HepG2 (cell line): ENCODE data around the gene GPATCH8. TPM values are rescaled to one million over a fixed set of nuclear protein-coding genes. Genes with fewer than 3 reads are reported as not detected.

Source experiments
- ELF3 ChIP-seq: IDR thresholded peaks from 2 replicates; pipeline ENCODE4 v1.6.1; 2016; ENCODE audit warnings: missing genetic modification reagents, missing compliant biosample characterization
- GABPB1 ChIP-seq: IDR thresholded peaks from 2 replicates; pipeline ENCODE4 v1.6.1; 2016; ENCODE audit warnings: mild to moderate bottlenecking, missing genetic modification reagents, moderate library complexity, missing compliant biosample characterization
- GZF1 ChIP-seq: sonication (generic); formaldehyde crosslinking; IDR thresholded peaks from 2 replicates; pipeline ENCODE4 v1.5.1; 2020; ENCODE audit warnings: mild to moderate bottlenecking, missing genetic modification reagents
- HNRNPK ChIP-seq: fragments of 200-400 bp; formaldehyde crosslinking; IDR thresholded peaks from 2 replicates; pipeline ENCODE4 v1.6.1; 2018; ENCODE audit warnings: low read length, low read depth, moderate library complexity, mild to moderate bottlenecking; ENCODE audit not compliant: poor library complexity, severe bottlenecking
- NRL ChIP-seq: sonication (generic); formaldehyde crosslinking; IDR thresholded peaks from 2 replicates; pipeline ENCODE4 v1.5.0; 2020; ENCODE audit warnings: missing genetic modification reagents, mild to moderate bottlenecking, moderate library complexity, borderline replicate concordance
- SETDB1 ChIP-seq: sonication (generic); formaldehyde crosslinking; IDR thresholded peaks from 2 replicates; pipeline ENCODE4 v1.5.1; 2020; ENCODE audit warnings: missing genetic modification reagents, mild to moderate bottlenecking, borderline replicate concordance
- SOX5 ChIP-seq: IDR thresholded peaks from 2 replicates; pipeline ENCODE4 v1.6.1; 2016; ENCODE audit warnings: borderline replicate concordance
- ZFP36 ChIP-seq: fragments of 150-350 bp; IDR thresholded peaks from 2 replicates; pipeline ENCODE4 v1.6.1; 2018; ENCODE audit warnings: borderline replicate concordance, low read length, low read depth; ENCODE audit not compliant: partially characterized antibody
- ZFP37 ChIP-seq: sonication (generic); formaldehyde crosslinking; IDR thresholded peaks from 2 replicates; pipeline ENCODE4 v1.4.0; 2020; ENCODE audit warnings: missing genetic modification reagents, borderline replicate concordance
- ZNF510 ChIP-seq: sonication (generic); formaldehyde crosslinking; IDR thresholded peaks from 2 replicates; pipeline ENCODE4 v1.4.0; 2020; ENCODE audit warnings: low read depth, mild to moderate bottlenecking, missing genetic modification reagents
- ZNF670 ChIP-seq: sonication (generic); formaldehyde crosslinking; IDR thresholded peaks from 2 replicates; pipeline ENCODE4 v1.8.0; 2022; ENCODE audit warnings: mild to moderate bottlenecking, missing genetic modification reagents, borderline replicate concordance
- ZSCAN25 ChIP-seq: sonication (generic); formaldehyde crosslinking; IDR thresholded peaks from 2 replicates; pipeline ENCODE4 v1.8.0; 2022; ENCODE audit warnings: mild to moderate bottlenecking, missing genetic modification reagents
- polyA plus RNA-seq, 8 experiments: library from polyadenylated mRNA; depleted of rRNA in 3 of 8; stranded (reverse) in 7 of 8; unstranded in 1 of 8; fragments of >200 nt; fragmentation: Illumina TruSeq in 4 of 8; extraction: Trizol in 4 of 8; gene quantifications; 2 replicates each; pipeline versions ENCODE4 v1.2.1 to v1.2.3, GENCODE V29; 2011 to 2016; ENCODE audit warnings: low read depth in 4 of 8, missing spikeins in 1 of 8, mixed read lengths in 1 of 8; ENCODE audit not compliant: insufficient read depth in 1 of 8
- total RNA-seq, 5 experiments: library from RNA; depleted of rRNA; stranded (reverse); fragments of >200 nt; fragmentation: Illumina TruSeq; extraction: Trizol; gene quantifications; 2 replicates each; pipeline ENCODE4 v1.2.3, GENCODE V29; 2016; ENCODE audit warnings: low read depth in 1 of 5
- TF ChIP-seq, protein P1 (sequence below): sonication (generic); formaldehyde crosslinking; IDR thresholded peaks from 2 replicates; pipeline ENCODE4 v1.9.0; 2021; ENCODE audit warnings: missing genetic modification reagents, mild to moderate bottlenecking, borderline replicate concordance
- TF ChIP-seq, protein P2 (sequence below), 2 experiments: sonication (generic) in 1 of 2; formaldehyde crosslinking in 1 of 2; IDR thresholded peaks; 2 replicates each; pipeline versions ENCODE4 v1.4.0 to v1.6.1; 2018 to 2020; ENCODE audit warnings: missing genetic modification reagents in 2 of 2, borderline replicate concordance in 1 of 2, low read depth in 1 of 2, mild to moderate bottlenecking in 1 of 2, missing biosample characterization in 1 of 2
- TF ChIP-seq, protein P3 (sequence below): sonication (generic); formaldehyde crosslinking; IDR thresholded peaks from 2 replicates; pipeline ENCODE4 v1.4.0; 2020; ENCODE audit warnings: missing genetic modification reagents, borderline replicate concordance
- TF ChIP-seq, protein P4 (sequence below): sonication (generic); formaldehyde crosslinking; IDR thresholded peaks from 2 replicates; pipeline ENCODE4 v1.8.0; 2022; ENCODE audit warnings: low read depth, missing genetic modification reagents
- TF ChIP-seq, protein P5 (sequence below): sonication (generic); formaldehyde crosslinking; IDR thresholded peaks from 2 replicates; pipeline ENCODE4 v1.5.0; 2020; ENCODE audit warnings: missing genetic modification reagents, mild to moderate bottlenecking, borderline replicate concordance

Gene GPATCH8
- total and polyA plus RNA-seq, 2 of the 13 experiments (the other 11 are each of a cell fraction or from before 2014, with no cell fraction given), result 20.7 to 21.5 TPM

DNA sequence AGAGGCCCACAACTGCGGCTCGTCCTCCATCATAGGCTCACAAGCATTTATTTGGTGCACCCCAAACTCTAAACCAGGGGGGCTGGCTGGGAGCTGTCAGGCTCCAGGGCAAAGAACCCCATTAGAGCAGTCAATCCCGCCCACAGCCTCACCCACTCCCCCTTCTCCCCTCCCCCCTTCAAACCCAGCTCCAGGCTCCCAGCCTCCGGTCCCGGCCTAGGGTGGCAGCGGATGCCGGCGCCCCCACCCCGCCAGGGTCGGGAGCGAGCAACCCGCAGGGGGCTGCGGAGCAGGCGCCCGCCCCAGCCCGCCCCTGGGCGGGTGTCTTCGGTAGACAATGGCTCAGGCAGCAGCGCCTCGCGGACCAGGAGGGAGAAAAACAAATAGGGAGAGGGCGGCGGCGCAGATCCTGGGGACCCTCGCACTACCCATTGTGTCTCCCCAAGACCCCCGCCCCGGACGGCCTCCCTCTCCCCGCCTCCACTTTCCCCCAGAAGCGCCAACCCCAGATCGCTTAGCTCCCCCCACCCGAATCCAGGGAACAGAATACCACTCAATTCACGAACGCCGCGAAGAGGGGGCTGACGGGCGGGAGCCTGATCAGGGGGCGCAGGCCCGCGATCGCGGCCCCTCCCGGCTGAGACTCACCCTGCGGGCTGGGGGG lies 140.1 kb downstream of the GPATCH8 start (continued):
- TF ChIP-seq, protein P1, sequence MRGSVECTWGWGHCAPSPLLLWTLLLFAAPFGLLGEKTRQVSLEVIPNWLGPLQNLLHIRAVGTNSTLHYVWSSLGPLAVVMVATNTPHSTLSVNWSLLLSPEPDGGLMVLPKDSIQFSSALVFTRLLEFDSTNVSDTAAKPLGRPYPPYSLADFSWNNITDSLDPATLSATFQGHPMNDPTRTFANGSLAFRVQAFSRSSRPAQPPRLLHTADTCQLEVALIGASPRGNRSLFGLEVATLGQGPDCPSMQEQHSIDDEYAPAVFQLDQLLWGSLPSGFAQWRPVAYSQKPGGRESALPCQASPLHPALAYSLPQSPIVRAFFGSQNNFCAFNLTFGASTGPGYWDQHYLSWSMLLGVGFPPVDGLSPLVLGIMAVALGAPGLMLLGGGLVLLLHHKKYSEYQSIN (CRISPR knock-in tag), result no peak
- TF ChIP-seq ZSCAN25, result 0 out of 2 replicates have a peak, but pooled peaks have one; percentile 16
- TF ChIP-seq, protein P2, sequence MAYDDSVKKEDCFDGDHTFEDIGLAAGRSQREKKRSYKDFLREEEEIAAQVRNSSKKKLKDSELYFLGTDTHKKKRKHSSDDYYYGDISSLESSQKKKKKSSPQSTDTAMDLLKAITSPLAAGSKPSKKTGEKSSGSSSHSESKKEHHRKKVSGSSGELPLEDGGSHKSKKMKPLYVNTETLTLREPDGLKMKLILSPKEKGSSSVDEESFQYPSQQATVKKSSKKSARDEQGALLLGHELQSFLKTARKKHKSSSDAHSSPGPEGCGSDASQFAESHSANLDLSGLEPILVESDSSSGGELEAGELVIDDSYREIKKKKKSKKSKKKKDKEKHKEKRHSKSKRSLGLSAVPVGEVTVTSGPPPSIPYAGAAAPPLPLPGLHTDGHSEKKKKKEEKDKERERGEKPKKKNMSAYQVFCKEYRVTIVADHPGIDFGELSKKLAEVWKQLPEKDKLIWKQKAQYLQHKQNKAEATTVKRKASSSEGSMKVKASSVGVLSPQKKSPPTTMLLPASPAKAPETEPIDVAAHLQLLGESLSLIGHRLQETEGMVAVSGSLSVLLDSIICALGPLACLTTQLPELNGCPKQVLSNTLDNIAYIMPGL (CRISPR knock-in tag; IDR thresholded peaks at IDR 0.05; ENCODE audit: borderline replicate concordance in 1 of 2, low read depth in 1 of 2), result peak; percentile 5 to 65; a peak in 2 of 4 replicates
- TF ChIP-seq SOX5, result 0 out of 2 replicates have a peak, but pooled peaks have one; percentile 11
- TF ChIP-seq, protein P3, sequence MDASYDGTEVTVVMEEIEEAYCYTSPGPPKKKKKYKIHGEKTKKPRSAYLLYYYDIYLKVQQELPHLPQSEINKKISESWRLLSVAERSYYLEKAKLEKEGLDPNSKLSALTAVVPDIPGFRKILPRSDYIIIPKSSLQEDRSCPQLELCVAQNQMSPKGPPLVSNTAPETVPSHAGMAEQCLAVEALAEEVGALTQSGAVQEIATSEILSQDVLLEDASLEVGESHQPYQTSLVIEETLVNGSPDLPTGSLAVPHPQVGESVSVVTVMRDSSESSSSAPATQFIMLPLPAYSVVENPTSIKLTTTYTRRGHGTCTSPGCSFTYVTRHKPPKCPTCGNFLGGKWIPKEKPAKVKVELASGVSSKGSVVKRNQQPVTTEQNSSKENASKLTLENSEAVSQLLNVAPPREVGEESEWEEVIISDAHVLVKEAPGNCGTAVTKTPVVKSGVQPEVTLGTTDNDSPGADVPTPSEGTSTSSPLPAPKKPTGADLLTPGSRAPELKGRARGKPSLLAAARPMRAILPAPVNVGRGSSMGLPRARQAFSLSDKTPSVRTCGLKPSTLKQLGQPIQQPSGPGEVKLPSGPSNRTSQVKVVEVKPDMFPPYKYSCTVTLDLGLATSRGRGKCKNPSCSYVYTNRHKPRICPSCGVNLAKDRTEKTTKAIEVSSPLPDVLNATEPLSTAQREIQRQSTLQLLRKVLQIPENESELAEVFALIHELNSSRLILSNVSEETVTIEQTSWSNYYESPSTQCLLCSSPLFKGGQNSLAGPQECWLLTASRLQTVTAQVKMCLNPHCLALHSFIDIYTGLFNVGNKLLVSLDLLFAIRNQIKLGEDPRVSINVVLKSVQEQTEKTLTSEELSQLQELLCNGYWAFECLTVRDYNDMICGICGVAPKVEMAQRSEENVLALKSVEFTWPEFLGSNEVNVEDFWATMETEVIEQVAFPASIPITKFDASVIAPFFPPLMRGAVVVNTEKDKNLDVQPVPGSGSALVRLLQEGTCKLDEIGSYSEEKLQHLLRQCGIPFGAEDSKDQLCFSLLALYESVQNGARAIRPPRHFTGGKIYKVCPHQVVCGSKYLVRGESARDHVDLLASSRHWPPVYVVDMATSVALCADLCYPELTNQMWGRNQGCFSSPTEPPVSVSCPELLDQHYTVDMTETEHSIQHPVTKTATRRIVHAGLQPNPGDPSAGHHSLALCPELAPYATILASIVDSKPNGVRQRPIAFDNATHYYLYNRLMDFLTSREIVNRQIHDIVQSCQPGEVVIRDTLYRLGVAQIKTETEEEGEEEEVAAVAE (CRISPR knock-in tag), result no peak
- TF ChIP-seq HNRNPK, result peak; percentile 86
- no peak for TF ChIP-seq NRL
- 0 out of 2 replicates have a peak, but pooled peaks have one; percentile 19 for TF ChIP-seq GZF1 (CRISPR knock-in tag)
- TF ChIP-seq, protein P4, sequence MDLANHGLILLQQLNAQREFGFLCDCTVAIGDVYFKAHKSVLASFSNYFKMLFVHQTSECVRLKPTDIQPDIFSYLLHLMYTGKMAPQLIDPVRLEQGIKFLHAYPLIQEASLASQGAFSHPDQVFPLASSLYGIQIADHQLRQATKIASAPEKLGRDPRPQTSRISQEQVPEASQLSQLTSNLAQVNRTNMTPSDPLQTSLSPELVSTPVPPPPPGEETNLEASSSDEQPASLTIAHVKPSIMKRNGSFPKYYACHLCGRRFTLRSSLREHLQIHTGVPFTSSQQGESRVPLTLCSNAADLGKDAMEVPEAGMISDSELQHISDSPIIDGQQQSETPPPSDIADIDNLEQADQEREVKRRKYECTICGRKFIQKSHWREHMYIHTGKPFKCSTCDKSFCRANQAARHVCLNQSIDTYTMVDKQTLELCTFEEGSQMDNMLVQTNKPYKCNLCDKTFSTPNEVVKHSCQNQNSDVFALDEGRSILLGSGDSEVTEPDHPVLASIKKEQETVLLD (CRISPR knock-in tag), result peak; percentile 32; the same call in 1 of the 2 replicates
- TF ChIP-seq ELF3 (CRISPR knock-in tag), result 0 out of 2 replicates have a peak, but pooled peaks have one; percentile 7
- TF ChIP-seq SETDB1 (CRISPR knock-in tag), result no peak
- no peak for TF ChIP-seq ZNF510 (CRISPR knock-in tag)
- peak; percentile 9; the same call in 1 of the 2 replicates for TF ChIP-seq GABPB1 (CRISPR knock-in tag)
- TF ChIP-seq, protein P5, sequence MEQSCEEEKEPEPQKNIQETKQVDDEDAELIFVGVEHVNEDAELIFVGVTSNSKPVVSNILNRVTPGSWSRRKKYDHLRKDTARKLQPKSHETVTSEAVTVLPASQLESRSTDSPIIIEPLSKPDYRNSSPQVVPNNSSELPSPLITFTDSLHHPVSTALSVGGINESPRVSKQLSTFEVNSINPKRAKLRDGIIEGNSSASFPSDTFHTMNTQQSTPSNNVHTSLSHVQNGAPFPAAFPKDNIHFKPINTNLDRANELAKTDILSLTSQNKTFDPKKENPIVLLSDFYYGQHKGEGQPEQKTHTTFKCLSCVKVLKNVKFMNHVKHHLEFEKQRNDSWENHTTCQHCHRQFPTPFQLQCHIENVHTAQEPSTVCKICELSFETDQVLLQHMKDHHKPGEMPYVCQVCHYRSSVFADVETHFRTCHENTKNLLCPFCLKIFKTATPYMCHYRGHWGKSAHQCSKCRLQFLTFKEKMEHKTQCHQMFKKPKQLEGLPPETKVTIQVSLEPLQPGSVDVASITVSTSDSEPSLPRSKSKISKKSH (CRISPR knock-in tag), result no peak
- no peak for TF ChIP-seq ZFP37 (CRISPR knock-in tag)
- TF ChIP-seq ZFP36, result no peak
- peak; percentile 51; the same call in 1 of the 2 replicates for TF ChIP-seq ZNF670 (CRISPR knock-in tag)
